Kidney epithelial cell (primary cell): ENCODE results near the gene SCMH1. TPM values are rescaled to one million over a fixed set of nuclear protein-coding genes. Genes with fewer than 3 reads are reported as not detected.

ENCODE experiments used
- DNase-seq: peaks from one replicate; pipeline ENCODE4 v3.0.0-alpha.2; 2010; ENCODE audit warnings: low read depth
- H3K27me3 ChIP-seq: 2 replicates; pipeline ENCODE4 v1.6.0; 2011; ENCODE audit warnings: low read length; ENCODE audit not compliant: control insufficient read depth, insufficient read depth
- H3K36me3 ChIP-seq: 2 replicates; pipeline ENCODE4 v1.5.1; 2011; ENCODE audit warnings: low read length; ENCODE audit not compliant: control insufficient read depth, insufficient read depth
- H3K4me3 ChIP-seq: 2 replicates; pipeline ENCODE4 v1.5.1; 2011; ENCODE audit warnings: low read depth, mild to moderate bottlenecking, control low read depth, low read length
- total RNA-seq: library from RNA; depleted of rRNA; stranded (reverse); fragments of >200 nt; gene quantifications from 2 replicates; pipeline ENCODE4 v1.2.3, GENCODE V29; 2015
- TF ChIP-seq, protein P1 (sequence below): IDR thresholded peaks from 2 replicates; pipeline ENCODE4 v1.5.1; 2011; ENCODE audit warnings: mild to moderate bottlenecking, moderate library complexity, low read length, control low read depth, inconsistent platforms; ENCODE audit not compliant: insufficient read depth, poor library complexity, severe bottlenecking

SCMH1 gene
- total RNA-seq, 1 donor from 2014 or later, result 24.3 TPM

DNA sequence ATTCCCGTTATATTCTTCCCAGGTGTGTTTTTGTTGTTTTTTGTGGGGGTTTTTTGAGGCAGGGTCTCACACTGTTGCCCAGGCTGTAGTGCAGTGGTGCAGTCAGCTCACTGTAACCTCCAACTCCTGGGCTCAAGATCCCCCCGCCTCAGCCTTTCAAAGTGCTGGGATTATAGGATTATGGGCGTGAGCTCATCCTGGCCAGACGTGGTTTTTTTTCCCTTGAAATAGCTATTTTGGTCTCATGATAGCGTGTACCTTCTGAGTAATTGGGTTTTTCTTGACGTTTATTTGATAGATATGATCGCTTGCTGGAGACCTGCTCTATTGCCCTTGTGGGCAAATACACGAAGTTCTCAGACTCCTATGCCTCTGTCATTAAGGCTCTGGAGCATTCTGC is 245.0 kb downstream of the SCMH1 start:
- TF ChIP-seq, protein P1, sequence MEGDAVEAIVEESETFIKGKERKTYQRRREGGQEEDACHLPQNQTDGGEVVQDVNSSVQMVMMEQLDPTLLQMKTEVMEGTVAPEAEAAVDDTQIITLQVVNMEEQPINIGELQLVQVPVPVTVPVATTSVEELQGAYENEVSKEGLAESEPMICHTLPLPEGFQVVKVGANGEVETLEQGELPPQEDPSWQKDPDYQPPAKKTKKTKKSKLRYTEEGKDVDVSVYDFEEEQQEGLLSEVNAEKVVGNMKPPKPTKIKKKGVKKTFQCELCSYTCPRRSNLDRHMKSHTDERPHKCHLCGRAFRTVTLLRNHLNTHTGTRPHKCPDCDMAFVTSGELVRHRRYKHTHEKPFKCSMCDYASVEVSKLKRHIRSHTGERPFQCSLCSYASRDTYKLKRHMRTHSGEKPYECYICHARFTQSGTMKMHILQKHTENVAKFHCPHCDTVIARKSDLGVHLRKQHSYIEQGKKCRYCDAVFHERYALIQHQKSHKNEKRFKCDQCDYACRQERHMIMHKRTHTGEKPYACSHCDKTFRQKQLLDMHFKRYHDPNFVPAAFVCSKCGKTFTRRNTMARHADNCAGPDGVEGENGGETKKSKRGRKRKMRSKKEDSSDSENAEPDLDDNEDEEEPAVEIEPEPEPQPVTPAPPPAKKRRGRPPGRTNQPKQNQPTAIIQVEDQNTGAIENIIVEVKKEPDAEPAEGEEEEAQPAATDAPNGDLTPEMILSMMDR, result no peak
- H3K27me3 ChIP-seq, result no peaks in the 10 kb centered on the region
- no peak overlapping the region for H3K4me3 ChIP-seq
- peaks cover 6% of the 10 kb centered on the region for H3K36me3 ChIP-seq
- no peak for DNase-seq

DNA sequence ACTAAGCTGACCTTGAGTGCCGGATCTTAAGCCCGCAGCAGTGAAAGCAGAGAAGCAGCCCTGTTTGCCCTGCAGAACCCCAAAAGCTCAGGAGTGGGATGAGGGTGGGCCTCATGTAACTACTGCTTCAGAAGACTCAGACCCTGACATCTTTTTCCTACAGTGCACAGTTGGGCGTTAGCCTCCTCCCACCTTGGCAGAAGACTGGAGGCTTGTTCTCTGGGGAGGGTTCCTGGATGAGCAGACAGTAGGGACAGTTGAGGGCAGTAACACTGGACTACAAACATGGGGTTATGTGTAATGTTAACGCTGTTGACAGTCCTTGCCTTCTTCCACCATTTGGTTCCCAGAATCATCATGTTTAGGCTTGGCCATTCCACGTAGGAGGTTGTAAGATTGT is 253.0 kb downstream of the SCMH1 start:
- Histone ChIP-seq H3K36me3 (peaks cover 4% of the 10 kb centered on the region), H3K27me3 (no peaks in the 10 kb centered on the region), H3K4me3 (no peak overlapping the region)
- TF ChIP-seq, protein P1, result no peak
- no peak for DNase-seq

DNA sequence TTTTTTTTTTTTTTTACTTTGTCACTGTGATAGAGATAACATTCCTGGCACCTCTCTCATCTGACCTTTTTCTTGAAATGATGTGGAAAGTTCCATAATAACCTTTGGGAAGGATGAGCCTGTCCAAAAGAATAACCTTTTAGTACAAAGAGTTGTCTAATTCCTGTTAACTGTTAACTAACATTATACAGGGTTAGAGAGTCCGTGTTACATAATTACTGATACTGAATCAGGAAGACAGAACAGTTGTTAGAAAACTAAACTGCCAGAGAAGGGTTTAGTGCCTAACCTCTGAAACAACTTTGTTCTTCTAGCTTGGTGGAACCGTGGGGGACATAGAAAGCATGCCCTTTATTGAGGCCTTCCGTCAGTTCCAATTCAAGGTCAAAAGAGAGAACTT is 253.8 kb downstream of the SCMH1 start:
- DNase-seq, result no peak
- TF ChIP-seq, protein P1, result no peak
- Histone ChIP-seq H3K4me3 (no peak overlapping the region), H3K27me3 (no peaks in the 10 kb centered on the region), H3K36me3 (peaks cover 4% of the 10 kb centered on the region)

DNA sequence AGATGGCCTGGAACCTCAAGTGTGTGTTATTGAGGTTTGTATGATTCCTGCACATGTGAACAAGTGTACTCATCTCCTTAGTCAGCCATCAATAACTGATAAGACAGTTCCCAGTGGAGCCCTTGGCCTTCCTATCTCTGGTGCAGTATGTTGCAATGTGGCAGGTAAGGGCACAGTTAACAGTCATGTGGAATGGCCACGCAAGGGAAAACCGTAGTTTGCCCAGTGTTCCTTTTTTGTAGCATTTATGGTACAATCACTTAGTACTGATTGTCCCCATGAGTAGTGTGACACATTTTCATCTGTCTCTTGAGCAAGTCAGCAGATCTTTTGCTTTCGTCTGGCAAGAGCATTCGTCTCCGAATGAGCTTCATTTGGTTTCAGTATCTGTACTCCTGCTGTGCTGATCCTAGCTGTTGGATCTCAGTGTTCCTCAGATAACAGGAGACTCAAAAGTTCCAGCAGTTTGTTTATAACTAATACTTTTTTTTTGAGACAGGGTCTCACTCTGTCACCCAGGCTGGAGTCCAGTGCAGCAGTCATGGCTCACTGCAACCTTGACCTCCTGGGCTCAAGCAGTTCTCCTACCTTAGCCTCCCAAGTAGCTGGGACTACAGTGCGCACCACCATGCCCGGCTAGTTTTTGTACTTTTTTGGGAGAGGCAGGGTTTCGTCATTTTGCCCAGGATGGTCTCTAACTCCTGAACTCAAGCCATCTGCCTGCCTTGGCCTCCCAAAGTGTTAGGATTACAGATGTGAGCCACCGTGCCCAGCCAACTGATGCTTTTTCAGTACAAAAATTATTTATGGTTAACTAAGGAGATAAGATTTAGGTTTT is 254.4 kb downstream of the SCMH1 start:
- DNase-seq, result no peak
- no peak overlapping the region for H3K4me3 ChIP-seq
- peaks cover 4% of the 10 kb centered on the region for H3K36me3 ChIP-seq
- H3K27me3 ChIP-seq, result no peaks in the 10 kb centered on the region
- TF ChIP-seq, protein P1, result no peak

DNA sequence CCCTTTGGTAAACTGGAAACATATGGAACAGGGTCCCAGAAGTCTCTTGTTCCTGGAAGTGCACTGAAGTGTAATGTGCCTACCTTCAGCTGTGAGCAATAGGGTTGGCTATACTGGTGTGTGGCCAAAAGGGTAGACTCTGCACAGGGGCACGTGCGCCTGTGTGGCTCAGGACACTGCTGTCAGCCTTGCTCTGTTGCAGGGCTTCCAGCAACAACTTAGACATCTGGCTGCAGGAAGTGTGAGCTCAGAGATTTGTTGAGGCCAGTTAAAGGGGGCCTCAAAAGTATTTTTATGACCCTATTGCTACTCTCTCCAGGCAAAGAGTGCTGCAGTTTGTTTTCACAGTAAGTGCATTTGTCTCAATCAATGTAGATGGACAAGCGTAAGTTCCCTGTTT is 255.2 kb downstream of the SCMH1 start:
- Histone ChIP-seq H3K36me3 (peaks cover 4% of the 10 kb centered on the region), H3K4me3 (no peak overlapping the region), H3K27me3 (no peaks in the 10 kb centered on the region)
- TF ChIP-seq, protein P1, result no peak
- no peak for DNase-seq
